HCT116 (cell line): Measurements from ENCODE around the gene CHMP4B. TPM values are rescaled to one million over a fixed set of nuclear protein-coding genes. Genes with fewer than 3 reads are reported as not detected.

ENCODE experiments used
- ATAC-seq: fragments of 200-7000 bp; cut with Tn5 transposase; 2 replicates; pipeline ENCODE4 v1.9.1; 2020; ENCODE audit warnings: mild to moderate bottlenecking, moderate library complexity
- BruUV-seq: library from RNA; stranded (reverse); fragments of 400-500 nt; replicated peaks from 2 replicates; lab custom pipeline; 2021; lab: Mats Ljungman, UMichigan
- CTCF ChIA-PET: fragments of 300-600 bp; sonication (Branson Sonifier 250); formaldehyde crosslinking; loops from one replicate; lab custom pipeline; 2021; ENCODE audit warnings: antibody characterized with exemption; lab: Charles Lee
- POLR2A ChIA-PET: fragments of 300-600, 350-600 bp; sonication (Branson Sonifier 250); formaldehyde crosslinking; loops from one replicate; lab custom pipeline; 2021; ENCODE audit warnings: antibody characterized with exemption; lab: Charles Lee
- RAD21 ChIA-PET, 2 experiments: fragments of 300-600 bp; sonication (Branson Sonifier 250); formaldehyde crosslinking; loops; one replicate each; lab custom pipeline; 2023; ENCODE audit warnings: low total read pairs in 2 of 2; ENCODE audit not compliant: uncharacterized antibody in 2 of 2, unreplicated experiment in 2 of 2, low non-redundant PET in 1 of 2; lab: Charles Lee
- DNase-seq: peaks from one replicate; pipeline ENCODE4 v3.0.0-alpha.2; 2010; ENCODE audit warnings: low read depth, low spot score
- H2AFZ ChIP-seq: fragments of 200-600 bp; shearing (Covaris generic), sonication (generic); 2 replicates; pipeline ENCODE4 v1.6.1; 2017; ENCODE audit warnings: low read depth, mixed run types, mixed read lengths, antibody characterized with exemption, low read length; ENCODE audit not compliant: poor library complexity, severe bottlenecking
- H3K27ac ChIP-seq: 2 replicates; pipeline ENCODE4 v1.5.1; 2012; ENCODE audit warnings: low read depth, low read length
- H3K27me3 ChIP-seq: fragments of 200-600 bp; sonication (generic); 2 replicates; pipeline ENCODE4 v1.6.1; 2016; ENCODE audit warnings: mixed run types, low read length, mixed read lengths; ENCODE audit not compliant: insufficient read depth
- H3K36me3 ChIP-seq, 2 experiments: fragments of 200-500 bp in 1 of 2; fragments of 200-600 bp in 1 of 2; sonication (Bioruptor generic) in 1 of 2; sonication (generic) in 1 of 2; 2 replicates each; pipeline versions ENCODE4 v1.5.1 to v1.6.1; 2014 to 2016; ENCODE audit warnings: low read length in 2 of 2, inconsistent platforms in 1 of 2, mixed read lengths in 1 of 2, mixed run types in 1 of 2; ENCODE audit not compliant: insufficient read depth in 2 of 2, control insufficient read depth in 1 of 2
- H3K4me1 ChIP-seq, 2 experiments: fragments of 200-600 bp in 1 of 2; sonication (generic) in 1 of 2; 2 replicates each; pipeline versions ENCODE4 v1.5.1 to v1.6.1; 2012 to 2017; ENCODE audit warnings: low read length in 2 of 2, inconsistent platforms in 1 of 2, mild to moderate bottlenecking in 1 of 2, mixed read lengths in 1 of 2, mixed run types in 1 of 2, moderate library complexity in 1 of 2; ENCODE audit not compliant: insufficient read depth in 2 of 2, control insufficient read depth in 1 of 2
- H3K4me2 ChIP-seq: fragments of 200-600 bp; sonication (generic); 2 replicates; pipeline ENCODE4 v1.6.1; 2017; ENCODE audit warnings: mixed run types, low read length, mixed read lengths
- H3K4me3 ChIP-seq, 2 experiments: fragments of 200-600 bp in 1 of 2; sonication (generic) in 1 of 2; replicated peaks in 1 of 2; 2 replicates each; pipeline ENCODE4 v1.5.1; 2011 to 2016; ENCODE audit warnings: low read length in 2 of 2, control low read depth in 1 of 2, low read depth in 1 of 2, mild to moderate bottlenecking in 1 of 2, mixed read lengths in 1 of 2, mixed run types in 1 of 2
- H3K79me2 ChIP-seq: fragments of 200-600 bp; sonication (generic); 2 replicates; pipeline ENCODE4 v1.6.1; 2017; ENCODE audit warnings: mild to moderate bottlenecking, mixed run types, low read length, moderate library complexity, mixed read lengths; ENCODE audit not compliant: insufficient read depth
- H3K9ac ChIP-seq: fragments of 200-600 bp; sonication (generic); 2 replicates; pipeline ENCODE4 v1.6.1; 2016; ENCODE audit warnings: low read length, mixed read lengths
- H3K9me2 ChIP-seq: fragments of 200-600 bp; sonication (generic), shearing (Covaris generic); 2 replicates; pipeline ENCODE4 v1.6.1; 2017; ENCODE audit warnings: mixed run types, mild to moderate bottlenecking, moderate library complexity; ENCODE audit not compliant: insufficient read depth
- H3K9me3 ChIP-seq, 2 experiments: fragments of 200-500 bp in 1 of 2; fragments of 200-600 bp in 1 of 2; sonication (Bioruptor generic) in 1 of 2; sonication (generic) in 1 of 2; 2 replicates each; pipeline ENCODE4 v1.6.1; 2014 to 2017; ENCODE audit warnings: low read length in 2 of 2, mixed read lengths in 2 of 2, inconsistent platforms in 1 of 2, low read depth in 1 of 2, mild to moderate bottlenecking in 1 of 2, mixed run types in 1 of 2, moderate library complexity in 1 of 2; ENCODE audit not compliant: control insufficient read depth in 1 of 2, insufficient read depth in 1 of 2
- H4K20me1 ChIP-seq: fragments of 200-600 bp; sonication (generic), shearing (Covaris generic); 2 replicates; pipeline ENCODE4 v1.6.1; 2017; ENCODE audit warnings: mixed run types, mild to moderate bottlenecking, moderate library complexity; ENCODE audit not compliant: insufficient read depth
- CBX3 ChIP-seq: IDR thresholded peaks from 2 replicates; pipeline ENCODE4 v1.6.1; 2012; ENCODE audit warnings: low read depth
- EGR1 ChIP-seq: IDR thresholded peaks from 2 replicates; pipeline ENCODE4 v1.6.1; 2012; ENCODE audit warnings: low read depth
- ELF1 ChIP-seq: IDR thresholded peaks from 2 replicates; pipeline ENCODE4 v1.6.1; 2012; ENCODE audit warnings: low read depth, borderline replicate concordance
- EZH2 ChIP-seq: fragments of 200-600 bp; sonication (generic); IDR thresholded peaks from 2 replicates; pipeline ENCODE4 v1.6.1; 2017; ENCODE audit warnings: antibody characterized with exemption, mixed run types
- FOSL1 ChIP-seq: IDR thresholded peaks from 2 replicates; pipeline ENCODE4 v1.6.1; 2012; ENCODE audit warnings: low read depth
- JUND ChIP-seq: IDR thresholded peaks from 2 replicates; pipeline ENCODE4 v1.6.1; 2012
- POLR2A ChIP-seq: IDR thresholded peaks from 2 replicates; pipeline ENCODE4 v1.7.0; 2011; ENCODE audit warnings: borderline replicate concordance; ENCODE audit not compliant: insufficient read depth, insufficient read length; ENCODE audit errors: extremely low read depth
- POLR2AphosphoS5 ChIP-seq: IDR thresholded peaks from 2 replicates; pipeline ENCODE4 v1.6.1; 2011; ENCODE audit warnings: mild to moderate bottlenecking, low read depth, low read length, moderate library complexity
- RAD21 ChIP-seq: IDR thresholded peaks from 2 replicates; pipeline ENCODE4 v1.6.1; 2012; ENCODE audit warnings: low read depth, mild to moderate bottlenecking
- SIN3A ChIP-seq: IDR thresholded peaks from 2 replicates; pipeline ENCODE4 v1.6.1; 2012; ENCODE audit warnings: low read depth
- SP1 ChIP-seq: IDR thresholded peaks from 2 replicates; pipeline ENCODE4 v1.6.1; 2012; ENCODE audit warnings: low read depth
- SRF ChIP-seq: IDR thresholded peaks from 2 replicates; pipeline ENCODE4 v1.6.1; 2012; ENCODE audit warnings: low read depth
- TCF7L2 ChIP-seq: IDR thresholded peaks from 2 replicates; pipeline ENCODE4 v1.7.0; 2011; ENCODE audit warnings: borderline replicate concordance, inconsistent platforms; ENCODE audit not compliant: insufficient read depth, insufficient read length; ENCODE audit errors: extremely low read depth
- ZNF274 ChIP-seq: fragments of 200-500 bp; sonication (Bioruptor generic); IDR thresholded peaks from 2 replicates; pipeline ENCODE4 v1.6.1; 2014; ENCODE audit warnings: mild to moderate bottlenecking, low read depth, low read length, inconsistent platforms
- intact Hi-C: fragments of 100-400 bp; cut with micrococcal nuclease; formaldehyde crosslinking; loops from 2 replicates; pipeline ENCODE4 v1.10.0; 2022
- total RNA-seq: library from RNA; stranded (reverse); gene quantifications from one replicate; pipeline ENCODE4 v1.2.1, GENCODE V29; 2021; ENCODE audit not compliant: unreplicated experiment
- TF ChIP-seq, protein P1 (sequence below): IDR thresholded peaks from 2 replicates; pipeline ENCODE4 v1.6.1; 2012
- TF ChIP-seq, protein P2 (sequence below): IDR thresholded peaks from 2 replicates; pipeline ENCODE4 v1.6.1; 2011; ENCODE audit warnings: mild to moderate bottlenecking, low read length, moderate library complexity; ENCODE audit not compliant: insufficient replicate concordance; ENCODE audit errors: extremely low read depth
- TF ChIP-seq, protein P3 (sequence below), 3 experiments: fragments of 200-600 bp in 1 of 3; sonication (generic) in 1 of 3; IDR thresholded peaks in 2 of 3; conservative IDR thresholded peaks in 1 of 3; 2 replicates each; pipeline ENCODE4 v1.5.1; 2012 to 2017; ENCODE audit warnings: low read depth in 2 of 3, low read length in 2 of 3, antibody characterized with exemption in 1 of 3, borderline replicate concordance in 1 of 3, control low read depth in 1 of 3, mild to moderate bottlenecking in 1 of 3, mixed read lengths in 1 of 3, mixed run types in 1 of 3, moderate library complexity in 1 of 3; ENCODE audit not compliant: insufficient read depth in 1 of 3

CHMP4B gene
- total RNA-seq, 1 experiment from 2014 or later = 56.9 TPM

DNA sequence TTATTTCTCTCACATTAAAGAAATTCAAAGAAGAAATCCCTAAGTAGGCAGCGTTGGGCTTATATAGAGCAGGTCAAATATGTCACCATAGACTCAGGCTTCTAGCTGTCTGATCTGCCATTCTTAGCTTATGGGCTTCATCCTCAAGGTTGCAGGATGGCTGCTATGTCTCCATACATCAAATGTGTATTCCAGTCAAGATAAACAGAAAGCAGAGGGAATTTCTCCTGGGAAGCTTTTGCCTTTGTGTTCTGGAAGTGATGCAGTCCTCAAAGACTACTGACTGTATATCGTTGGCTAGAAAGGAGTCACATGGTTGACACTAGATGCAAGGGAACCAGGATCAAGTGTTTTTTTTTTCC is 43.4 kb upstream of the CHMP4B start:
- no peak overlapping the region for H3K27ac ChIP-seq
- ChIA-PET CTCF (no interaction called here), RAD21 (no interaction called here), POLR2A (no interaction called here)
- no peak overlapping the region for H3K4me2 ChIP-seq
- DNase-seq = no peak
- H3K4me3 ChIP-seq = no peak overlapping the region
- H2AFZ ChIP-seq = no peak overlapping the region
- H3K79me2 ChIP-seq = no peaks in the 10 kb centered on the region
- H3K4me1 ChIP-seq = no peaks in the 10 kb centered on the region
- no peaks in the 10 kb centered on the region for H3K9me2 ChIP-seq
- ATAC-seq = no peak
- no peaks in the 10 kb centered on the region for H3K27me3 ChIP-seq
- no peaks in the 10 kb centered on the region for H3K9me3 ChIP-seq
- no peaks in the 10 kb centered on the region for H4K20me1 ChIP-seq
- H3K36me3 ChIP-seq = no peaks in the 10 kb centered on the region; a peak in 1 of 4 replicates
- H3K9ac ChIP-seq = no peak overlapping the region
- no TSS peak for BruUV-seq
- no peak for TF ChIP-seq CBX3
- TF ChIP-seq, protein P1, sequence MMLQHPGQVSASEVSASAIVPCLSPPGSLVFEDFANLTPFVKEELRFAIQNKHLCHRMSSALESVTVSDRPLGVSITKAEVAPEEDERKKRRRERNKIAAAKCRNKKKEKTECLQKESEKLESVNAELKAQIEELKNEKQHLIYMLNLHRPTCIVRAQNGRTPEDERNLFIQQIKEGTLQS = no peak
- no peak for TF ChIP-seq POLR2A
- no peak for TF ChIP-seq EZH2
- no peak for TF ChIP-seq SRF
- no peak for TF ChIP-seq EGR1
- TF ChIP-seq, protein P2, sequence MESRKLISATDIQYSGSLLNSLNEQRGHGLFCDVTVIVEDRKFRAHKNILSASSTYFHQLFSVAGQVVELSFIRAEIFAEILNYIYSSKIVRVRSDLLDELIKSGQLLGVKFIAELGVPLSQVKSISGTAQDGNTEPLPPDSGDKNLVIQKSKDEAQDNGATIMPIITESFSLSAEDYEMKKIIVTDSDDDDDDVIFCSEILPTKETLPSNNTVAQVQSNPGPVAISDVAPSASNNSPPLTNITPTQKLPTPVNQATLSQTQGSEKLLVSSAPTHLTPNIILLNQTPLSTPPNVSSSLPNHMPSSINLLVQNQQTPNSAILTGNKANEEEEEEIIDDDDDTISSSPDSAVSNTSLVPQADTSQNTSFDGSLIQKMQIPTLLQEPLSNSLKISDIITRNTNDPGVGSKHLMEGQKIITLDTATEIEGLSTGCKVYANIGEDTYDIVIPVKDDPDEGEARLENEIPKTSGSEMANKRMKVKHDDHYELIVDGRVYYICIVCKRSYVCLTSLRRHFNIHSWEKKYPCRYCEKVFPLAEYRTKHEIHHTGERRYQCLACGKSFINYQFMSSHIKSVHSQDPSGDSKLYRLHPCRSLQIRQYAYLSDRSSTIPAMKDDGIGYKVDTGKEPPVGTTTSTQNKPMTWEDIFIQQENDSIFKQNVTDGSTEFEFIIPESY = no peak
- intact Hi-C loops = no loop called here

DNA sequence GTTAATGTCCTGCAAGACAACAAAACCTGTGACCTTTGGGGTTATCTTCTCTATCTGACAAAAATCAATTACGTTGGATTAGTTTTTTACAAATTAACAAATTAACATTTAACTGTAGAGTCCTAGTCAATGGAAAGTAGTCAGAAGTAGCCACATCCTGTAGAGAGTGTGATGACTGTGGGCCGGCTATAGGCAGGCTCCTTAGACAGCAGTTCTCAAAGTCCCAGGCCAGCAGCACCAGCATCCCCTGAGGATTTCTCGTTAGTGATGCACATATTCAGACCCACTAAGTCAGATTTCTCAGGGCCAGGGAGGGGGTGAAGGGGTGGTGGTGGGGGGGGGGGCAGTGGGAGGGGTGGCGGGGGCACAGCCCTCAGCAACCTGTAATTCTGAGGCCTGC is 42.1 kb upstream of the CHMP4B start:
- no peak overlapping the region for H3K27ac ChIP-seq
- DNase-seq = no peak
- no peak overlapping the region for H3K4me3 ChIP-seq
- H3K27me3 ChIP-seq = no peaks in the 10 kb centered on the region
- H4K20me1 ChIP-seq = no peaks in the 10 kb centered on the region
- no peak for ATAC-seq
- no peaks in the 10 kb centered on the region; a peak in 1 of 4 replicates for H3K36me3 ChIP-seq
- no peaks in the 10 kb centered on the region for H3K9me2 ChIP-seq
- H3K4me2 ChIP-seq = no peak overlapping the region
- H3K79me2 ChIP-seq = no peaks in the 10 kb centered on the region
- intact Hi-C loops = no loop called here
- H3K9me3 ChIP-seq = no peaks in the 10 kb centered on the region
- RAD21 ChIA-PET = no interaction called here
- no peak overlapping the region for H3K9ac ChIP-seq
- CTCF ChIA-PET = no interaction called here
- no TSS peak for BruUV-seq
- POLR2A ChIA-PET = no interaction called here
- H3K4me1 ChIP-seq = no peaks in the 10 kb centered on the region
- no peak overlapping the region for H2AFZ ChIP-seq
- TF ChIP-seq EGR1 = no peak
- no peak for TF ChIP-seq SIN3A
- TF ChIP-seq RAD21 = no peak
- no peak for TF ChIP-seq JUND
- no peak for TF ChIP-seq POLR2AphosphoS5
- TF ChIP-seq ELF1 = no peak
- no peak for TF ChIP-seq ZNF274
- TF ChIP-seq TCF7L2 = no peak
- TF ChIP-seq SP1 = no peak
- no peak for TF ChIP-seq FOSL1
- TF ChIP-seq, protein P3, sequence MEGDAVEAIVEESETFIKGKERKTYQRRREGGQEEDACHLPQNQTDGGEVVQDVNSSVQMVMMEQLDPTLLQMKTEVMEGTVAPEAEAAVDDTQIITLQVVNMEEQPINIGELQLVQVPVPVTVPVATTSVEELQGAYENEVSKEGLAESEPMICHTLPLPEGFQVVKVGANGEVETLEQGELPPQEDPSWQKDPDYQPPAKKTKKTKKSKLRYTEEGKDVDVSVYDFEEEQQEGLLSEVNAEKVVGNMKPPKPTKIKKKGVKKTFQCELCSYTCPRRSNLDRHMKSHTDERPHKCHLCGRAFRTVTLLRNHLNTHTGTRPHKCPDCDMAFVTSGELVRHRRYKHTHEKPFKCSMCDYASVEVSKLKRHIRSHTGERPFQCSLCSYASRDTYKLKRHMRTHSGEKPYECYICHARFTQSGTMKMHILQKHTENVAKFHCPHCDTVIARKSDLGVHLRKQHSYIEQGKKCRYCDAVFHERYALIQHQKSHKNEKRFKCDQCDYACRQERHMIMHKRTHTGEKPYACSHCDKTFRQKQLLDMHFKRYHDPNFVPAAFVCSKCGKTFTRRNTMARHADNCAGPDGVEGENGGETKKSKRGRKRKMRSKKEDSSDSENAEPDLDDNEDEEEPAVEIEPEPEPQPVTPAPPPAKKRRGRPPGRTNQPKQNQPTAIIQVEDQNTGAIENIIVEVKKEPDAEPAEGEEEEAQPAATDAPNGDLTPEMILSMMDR (IDR thresholded peaks at IDR 0.05 in 2 of 3, conservative IDR thresholded peaks at IDR 0.05 in 1 of 3; ENCODE audit: borderline replicate concordance in 1 of 3, insufficient read depth in 1 of 3, low read depth in 2 of 3, low read length in 2 of 3) = no peak
- TF ChIP-seq, protein P1 = no peak
- TF ChIP-seq POLR2A = no peak
- no peak for TF ChIP-seq SRF
